Astrocyte (in vitro differentiated cells and primary cell): ENCODE results near the gene KCNMB4.
"Not testable (repeated sequence)": the region's sequence is repeated elsewhere in the genome, so short reads cannot be mapped to it uniquely, and the experiment has no call there.

ENCODE experiments used
- EZH2 ChIP-seq: IDR thresholded peaks from 2 replicates; pipeline ENCODE4 v1.6.1; 2012; ENCODE audit warnings: mild to moderate bottlenecking, low read length, inconsistent platforms; ENCODE audit not compliant: insufficient read depth
- TF ChIP-seq, protein P1 (sequence below): IDR thresholded peaks from 2 replicates; pipeline ENCODE4 v1.5.1; 2011; ENCODE audit warnings: low read depth, mild to moderate bottlenecking, inconsistent platforms, low read length, moderate library complexity; ENCODE audit not compliant: insufficient read depth

DNA sequence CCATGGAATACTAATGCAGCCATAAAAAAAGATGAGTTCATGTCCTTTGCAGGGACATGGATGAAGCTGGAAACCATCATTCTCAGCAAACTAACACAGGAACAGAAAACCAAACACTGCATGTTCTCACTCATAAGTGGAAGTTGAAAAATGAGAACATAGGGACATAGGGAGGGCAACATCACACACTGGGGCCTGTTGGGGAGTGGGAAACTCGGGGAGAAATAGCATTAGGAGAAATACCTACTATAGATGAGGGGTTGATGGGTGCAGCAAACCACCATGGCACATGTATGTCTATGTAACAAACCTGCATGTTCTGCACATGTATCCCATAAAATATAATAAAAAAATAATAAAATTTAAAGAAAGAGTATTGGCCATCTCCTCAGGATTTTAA is 26.5 kb downstream of the KCNMB4 start:
- TF ChIP-seq EZH2: not testable (repeated sequence)
- TF ChIP-seq, protein P1, sequence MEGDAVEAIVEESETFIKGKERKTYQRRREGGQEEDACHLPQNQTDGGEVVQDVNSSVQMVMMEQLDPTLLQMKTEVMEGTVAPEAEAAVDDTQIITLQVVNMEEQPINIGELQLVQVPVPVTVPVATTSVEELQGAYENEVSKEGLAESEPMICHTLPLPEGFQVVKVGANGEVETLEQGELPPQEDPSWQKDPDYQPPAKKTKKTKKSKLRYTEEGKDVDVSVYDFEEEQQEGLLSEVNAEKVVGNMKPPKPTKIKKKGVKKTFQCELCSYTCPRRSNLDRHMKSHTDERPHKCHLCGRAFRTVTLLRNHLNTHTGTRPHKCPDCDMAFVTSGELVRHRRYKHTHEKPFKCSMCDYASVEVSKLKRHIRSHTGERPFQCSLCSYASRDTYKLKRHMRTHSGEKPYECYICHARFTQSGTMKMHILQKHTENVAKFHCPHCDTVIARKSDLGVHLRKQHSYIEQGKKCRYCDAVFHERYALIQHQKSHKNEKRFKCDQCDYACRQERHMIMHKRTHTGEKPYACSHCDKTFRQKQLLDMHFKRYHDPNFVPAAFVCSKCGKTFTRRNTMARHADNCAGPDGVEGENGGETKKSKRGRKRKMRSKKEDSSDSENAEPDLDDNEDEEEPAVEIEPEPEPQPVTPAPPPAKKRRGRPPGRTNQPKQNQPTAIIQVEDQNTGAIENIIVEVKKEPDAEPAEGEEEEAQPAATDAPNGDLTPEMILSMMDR: not testable (repeated sequence)
